Loucy (cell line): ENCODE data around the gene ITGA11.

Experiments used
- EZH2phosphoT487 ChIP-seq: fragments of 200-600 bp; IDR thresholded peaks from 2 replicates; pipeline ENCODE4 v1.6.1; 2018; ENCODE audit warnings: antibody characterized with exemption, mild to moderate bottlenecking, moderate library complexity, borderline replicate concordance
- TF ChIP-seq, protein P1 (sequence below): fragments of 200-600 bp; sonication (generic); conservative IDR thresholded peaks from 2 replicates; pipeline ENCODE4 v1.5.1; 2014; ENCODE audit warnings: mild to moderate bottlenecking, antibody characterized with exemption, low read length

DNA sequence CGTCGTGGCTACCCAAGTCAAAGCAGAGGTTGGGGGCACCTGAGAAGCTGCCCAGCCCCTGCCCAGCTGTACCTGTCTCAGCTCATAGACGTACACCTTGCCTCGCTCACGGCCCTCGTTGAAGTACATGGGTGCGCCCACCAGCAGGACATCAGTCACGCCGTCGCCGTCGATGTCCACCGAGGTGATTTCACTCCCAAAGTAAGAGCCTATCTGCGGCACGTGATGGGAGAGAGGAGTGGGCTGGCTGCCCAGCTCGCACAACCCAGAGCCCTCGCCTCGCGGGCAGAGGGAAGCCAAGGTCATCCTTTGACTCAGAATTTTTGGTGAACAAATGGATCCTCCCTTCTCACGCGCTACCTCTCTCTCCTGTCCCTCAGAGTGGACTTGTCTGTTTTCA lies 99.7 kb downstream of the ITGA11 start:
- TF ChIP-seq, protein P1, sequence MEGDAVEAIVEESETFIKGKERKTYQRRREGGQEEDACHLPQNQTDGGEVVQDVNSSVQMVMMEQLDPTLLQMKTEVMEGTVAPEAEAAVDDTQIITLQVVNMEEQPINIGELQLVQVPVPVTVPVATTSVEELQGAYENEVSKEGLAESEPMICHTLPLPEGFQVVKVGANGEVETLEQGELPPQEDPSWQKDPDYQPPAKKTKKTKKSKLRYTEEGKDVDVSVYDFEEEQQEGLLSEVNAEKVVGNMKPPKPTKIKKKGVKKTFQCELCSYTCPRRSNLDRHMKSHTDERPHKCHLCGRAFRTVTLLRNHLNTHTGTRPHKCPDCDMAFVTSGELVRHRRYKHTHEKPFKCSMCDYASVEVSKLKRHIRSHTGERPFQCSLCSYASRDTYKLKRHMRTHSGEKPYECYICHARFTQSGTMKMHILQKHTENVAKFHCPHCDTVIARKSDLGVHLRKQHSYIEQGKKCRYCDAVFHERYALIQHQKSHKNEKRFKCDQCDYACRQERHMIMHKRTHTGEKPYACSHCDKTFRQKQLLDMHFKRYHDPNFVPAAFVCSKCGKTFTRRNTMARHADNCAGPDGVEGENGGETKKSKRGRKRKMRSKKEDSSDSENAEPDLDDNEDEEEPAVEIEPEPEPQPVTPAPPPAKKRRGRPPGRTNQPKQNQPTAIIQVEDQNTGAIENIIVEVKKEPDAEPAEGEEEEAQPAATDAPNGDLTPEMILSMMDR = no peak
- no peak for TF ChIP-seq EZH2phosphoT487
